ENCODE data around the gene VTI1A.

Gene VTI1A

GRCh38 chr10:112744181-112745096, 297.4 kb downstream of the VTI1A start:
- CTCF ChIA-PET, result no interaction called here

GRCh38 chr10:112746329-112746728, 299.3 kb downstream of the VTI1A start:
- Histone ChIP-seq H3K9me3 (ENCODE audit: control insufficient read depth, insufficient read depth, low read depth, low read length) (no peaks in the 10 kb centered on the region), H3K27ac (ENCODE audit: extremely low read depth, low read depth, low read length) (no peak overlapping the region), H3K4me3 (ENCODE audit: low read depth, low read length) (no peak overlapping the region), H3K4me1 (ENCODE audit: control insufficient read depth, insufficient read depth, low read length) (peaks cover 24% of the 10 kb centered on the region), H3K36me3 (ENCODE audit: control insufficient read depth in 2 of 2, insufficient read depth in 1 of 2, low read length in 2 of 2) (no peaks in the 10 kb centered on the region)
- CTCF ChIA-PET, result no interaction called here
- TF ChIP-seq ZNF777 (tag by site-specific recombination; IDR thresholded peaks at IDR 0.05; ENCODE audit: borderline replicate concordance), result no peak
- TF ChIP-seq ZNF521 (tag by site-specific recombination; IDR thresholded peaks at IDR 0.05), result no peak
- no peak for TF ChIP-seq ZNF843 (tag by site-specific recombination; IDR thresholded peaks at IDR 0.05)
- TF ChIP-seq ZNF391 (tag by site-specific recombination; IDR thresholded peaks at IDR 0.05; ENCODE audit: borderline replicate concordance, low read depth), result no peak
- no peak for TF ChIP-seq KLF1 (tag by site-specific recombination; IDR thresholded peaks at IDR 0.05)
- no peak for TF ChIP-seq ZNF354C (tag by site-specific recombination; IDR thresholded peaks at IDR 0.05; ENCODE audit: borderline replicate concordance, low read depth)
- TF ChIP-seq GLI4 (tag by site-specific recombination; IDR thresholded peaks at IDR 0.05), result no peak
- POLR2A ChIA-PET, result no interaction called here

More at GRCh38 chr10:112744181-112745096, 297.4 kb downstream of the VTI1A start:
- Histone ChIP-seq H3K9me3 (ENCODE audit: control insufficient read depth, insufficient read depth, low read depth, low read length) (no peaks in the 10 kb centered on the region), H3K27ac (ENCODE audit: extremely low read depth, low read depth, low read length) (no peak overlapping the region), H3K4me1 (ENCODE audit: control insufficient read depth, insufficient read depth, low read length) (peaks cover 21% of the 10 kb centered on the region), H3K36me3 (ENCODE audit: control insufficient read depth in 2 of 2, insufficient read depth in 1 of 2, low read length in 2 of 2) (no peaks in the 10 kb centered on the region), H3K4me3 (ENCODE audit: low read depth, low read length) (no peak overlapping the region)
- TF ChIP-seq PRDM1 (tag by site-specific recombination; IDR thresholded peaks at IDR 0.05), result no peak
- no peak for TF ChIP-seq ZNF530 (tag by site-specific recombination; IDR thresholded peaks at IDR 0.05; ENCODE audit: low read depth)
- TF ChIP-seq ATF2 (tag by site-specific recombination; IDR thresholded peaks at IDR 0.05; ENCODE audit: low read depth), result no peak
- TF ChIP-seq ZNF473 (tag by site-specific recombination; IDR thresholded peaks at IDR 0.05), result no peak
- TF ChIP-seq ZSCAN23 (tag by site-specific recombination; IDR thresholded peaks at IDR 0.05), result no peak
- TF ChIP-seq ZNF10 (tag by site-specific recombination; IDR thresholded peaks at IDR 0.05), result no peak
- TF ChIP-seq ZNF660 (tag by site-specific recombination; IDR thresholded peaks at IDR 0.05), result no peak
- no peak for TF ChIP-seq KLF9 (tag by site-specific recombination; IDR thresholded peaks at IDR 0.05; ENCODE audit: low read depth)
- TF ChIP-seq ZEB2 (tag by site-specific recombination; IDR thresholded peaks at IDR 0.05), result no peak
- TF ChIP-seq ZNF221 (tag by site-specific recombination; IDR thresholded peaks at IDR 0.05; ENCODE audit: borderline replicate concordance), result no peak
- TF ChIP-seq WT1 (tag by site-specific recombination; IDR thresholded peaks at IDR 0.05), result no peak
- TF ChIP-seq BCL11A (tag by site-specific recombination; IDR thresholded peaks at IDR 0.05; ENCODE audit: low read depth), result no peak
- POLR2A ChIA-PET, result no interaction called here

DNA sequence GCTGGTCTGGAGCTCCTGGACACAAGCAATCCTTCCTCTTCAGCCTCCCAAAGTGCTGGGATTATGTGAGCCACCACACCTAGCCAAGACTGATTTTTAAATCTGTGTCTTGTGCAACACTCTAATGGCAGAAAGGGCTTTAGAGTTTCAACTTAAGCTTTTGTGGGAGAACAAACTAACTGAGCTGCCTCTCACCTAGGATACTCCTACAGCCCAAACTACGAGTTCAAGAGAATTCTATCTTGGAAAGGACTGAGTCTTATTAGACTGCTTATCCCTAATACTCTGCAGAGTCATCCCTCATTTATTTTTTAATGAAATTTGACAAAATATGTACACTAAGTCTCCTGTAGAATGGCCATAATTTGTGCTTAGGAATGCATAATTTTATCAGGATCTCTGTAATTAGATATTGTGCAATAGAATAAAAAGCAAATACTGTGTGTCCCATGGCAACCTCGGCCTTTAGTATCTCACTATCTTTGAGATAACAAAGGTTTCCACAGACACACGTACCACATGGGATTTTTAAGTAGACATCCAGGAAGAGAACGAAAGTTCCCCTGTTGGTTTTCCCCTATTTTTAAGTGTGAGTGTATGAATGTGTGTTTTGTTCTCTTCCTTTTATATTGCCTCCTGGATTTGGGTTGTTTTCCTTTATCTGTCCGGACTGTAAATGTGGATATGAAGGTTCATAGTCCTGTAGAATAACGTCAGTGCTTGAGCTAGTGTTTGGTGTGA, 303.6 kb downstream of the VTI1A start:
- Histone ChIP-seq H3K4me1 (ENCODE audit: control insufficient read depth, insufficient read depth, low read length) (peaks cover 3% of the 10 kb centered on the region; the same call in 1 of the 2 replicates), H3K36me3 (ENCODE audit: control insufficient read depth in 2 of 2, insufficient read depth in 1 of 2, low read length in 2 of 2) (no peaks in the 10 kb centered on the region), H3K27ac (ENCODE audit: extremely low read depth, low read depth, low read length) (no peak overlapping the region), H3K9me3 (ENCODE audit: control insufficient read depth, insufficient read depth, low read depth, low read length) (no peaks in the 10 kb centered on the region), H3K4me3 (ENCODE audit: low read depth, low read length) (no peak overlapping the region)
- CTCF ChIA-PET, result interaction anchor here (1.0 kb wide), 1 partner anchor 15 kb away, joined by 3 read pairs; no protein-coding TSS in a partner anchor
- POLR2A ChIA-PET, result no interaction called here
- TF ChIP-seq OVOL3 (tag by site-specific recombination; IDR thresholded peaks at IDR 0.05) (no peak), ZNF24 (tag by site-specific recombination; IDR thresholded peaks at IDR 0.05) (no peak), ZNF707 (tag by site-specific recombination; IDR thresholded peaks at IDR 0.05) (no peak), ZNF266 (tag by site-specific recombination; IDR thresholded peaks at IDR 0.05; ENCODE audit: low read depth) (no peak), ZNF239 (tag by site-specific recombination; IDR thresholded peaks at IDR 0.05) (no peak), ZNF23 (tag by site-specific recombination; IDR thresholded peaks at IDR 0.05; ENCODE audit: borderline replicate concordance) (no peak), ZNF157 (tag by site-specific recombination; IDR thresholded peaks at IDR 0.05) (no peak), HIC1 (tag by site-specific recombination; IDR thresholded peaks at IDR 0.05) (no peak), ZNF621 (tag by site-specific recombination; IDR thresholded peaks at IDR 0.05) (no peak)
